OCI-LY3 (cell line): Measurements from ENCODE around the gene LRRC1.

Source experiments
- CTCF ChIP-seq: fragments of 200-600, 300-600 bp; sonication (generic); IDR thresholded peaks from 2 replicates; pipeline ENCODE4 v1.5.1; 2014; ENCODE audit warnings: antibody characterized with exemption, low read length, low read depth
- EZH2phosphoT487 ChIP-seq: fragments of 200-600 bp; shearing (Covaris generic); IDR thresholded peaks from 2 replicates; pipeline ENCODE4 v1.6.1; 2018; ENCODE audit warnings: antibody characterized with exemption, mixed run types, low read depth

- TF ChIP-seq CTCF (no peak), EZH2phosphoT487 (no peak)
Observed at GRCh38 chr6:53944543-53944942, 149.7 kb downstream of the LRRC1 start.
